ENCODE data around the gene ARCN1. TPM values are rescaled to one million over a fixed set of nuclear protein-coding genes. Genes with fewer than 3 reads are reported as not detected.

The ARCN1 gene
- polyA plus RNA-seq, 2 of the 4 experiments (the other 2 are of a cell fraction) = 88.7 to 150 TPM

DNA sequence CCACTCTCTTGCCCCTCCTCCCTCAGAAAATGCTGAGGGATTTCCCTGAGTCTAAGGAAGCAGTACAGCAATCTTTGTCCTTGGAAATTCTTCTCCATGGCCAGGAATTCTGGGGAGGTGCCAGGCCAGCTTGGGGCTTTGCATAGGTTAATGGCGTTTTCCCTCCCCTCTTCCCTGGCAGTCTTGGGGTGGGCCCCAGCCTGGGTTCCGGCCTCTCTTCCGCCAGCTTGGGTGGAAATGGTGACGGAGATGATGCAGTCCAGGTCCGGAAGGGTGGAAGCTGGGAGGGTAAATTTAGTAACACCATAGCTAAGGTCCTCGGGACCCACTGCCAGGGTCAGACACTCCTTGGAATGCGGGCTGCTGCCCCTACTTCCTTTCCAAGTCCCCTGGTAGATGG is 40.2 kb downstream of the ARCN1 start (continued):
- TF ChIP-seq ZC3H11A (IDR thresholded peaks at IDR 0.05) (no peak), ZSCAN20 (CRISPR knock-in tag; IDR thresholded peaks at IDR 0.05) (no peak), MAZ (IDR thresholded peaks at IDR 0.05; ENCODE audit: borderline replicate concordance, low read depth, low read length) (no peak), RARB (CRISPR knock-in tag; IDR thresholded peaks at IDR 0.05) (no peak)
- TF ChIP-seq, protein P1, sequence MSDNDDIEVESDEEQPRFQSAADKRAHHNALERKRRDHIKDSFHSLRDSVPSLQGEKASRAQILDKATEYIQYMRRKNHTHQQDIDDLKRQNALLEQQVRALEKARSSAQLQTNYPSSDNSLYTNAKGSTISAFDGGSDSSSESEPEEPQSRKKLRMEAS (IDR thresholded peaks at IDR 0.05) = no peak
- TF ChIP-seq, protein P2, sequence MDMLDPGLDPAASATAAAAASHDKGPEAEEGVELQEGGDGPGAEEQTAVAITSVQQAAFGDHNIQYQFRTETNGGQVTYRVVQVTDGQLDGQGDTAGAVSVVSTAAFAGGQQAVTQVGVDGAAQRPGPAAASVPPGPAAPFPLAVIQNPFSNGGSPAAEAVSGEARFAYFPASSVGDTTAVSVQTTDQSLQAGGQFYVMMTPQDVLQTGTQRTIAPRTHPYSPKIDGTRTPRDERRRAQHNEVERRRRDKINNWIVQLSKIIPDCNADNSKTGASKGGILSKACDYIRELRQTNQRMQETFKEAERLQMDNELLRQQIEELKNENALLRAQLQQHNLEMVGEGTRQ (IDR thresholded peaks at IDR 0.05) = no peak

DNA sequence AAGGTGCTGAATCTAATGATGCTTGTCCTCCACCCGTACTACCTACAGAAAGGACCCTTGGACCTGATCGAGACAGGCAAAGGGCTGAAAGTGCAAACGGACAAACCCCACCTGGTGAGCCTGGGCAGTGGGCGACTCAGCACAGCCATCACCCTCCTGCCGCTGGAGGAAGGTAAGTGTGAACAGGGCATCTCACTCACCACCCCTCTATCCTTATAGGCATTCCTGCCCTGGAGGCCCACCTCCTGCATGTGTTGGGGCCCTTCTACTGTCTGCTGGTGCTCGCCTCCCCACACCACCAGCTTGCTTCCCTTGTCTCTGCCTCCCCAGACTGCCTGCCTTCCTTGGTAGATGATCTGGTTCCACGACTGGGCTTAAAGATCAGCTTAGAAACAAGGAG is 42.3 kb downstream of the ARCN1 start:
- TF ChIP-seq RNF2 (IDR thresholded peaks at IDR 0.05; ENCODE audit: borderline replicate concordance, low read depth) (no peak), RFX5 (IDR thresholded peaks at IDR 0.05) (no peak), TP53 (CRISPR knock-in tag; IDR thresholded peaks at IDR 0.05) (no peak), KDM5A (IDR thresholded peaks at IDR 0.05) (no peak)
- TF ChIP-seq, protein P3, sequence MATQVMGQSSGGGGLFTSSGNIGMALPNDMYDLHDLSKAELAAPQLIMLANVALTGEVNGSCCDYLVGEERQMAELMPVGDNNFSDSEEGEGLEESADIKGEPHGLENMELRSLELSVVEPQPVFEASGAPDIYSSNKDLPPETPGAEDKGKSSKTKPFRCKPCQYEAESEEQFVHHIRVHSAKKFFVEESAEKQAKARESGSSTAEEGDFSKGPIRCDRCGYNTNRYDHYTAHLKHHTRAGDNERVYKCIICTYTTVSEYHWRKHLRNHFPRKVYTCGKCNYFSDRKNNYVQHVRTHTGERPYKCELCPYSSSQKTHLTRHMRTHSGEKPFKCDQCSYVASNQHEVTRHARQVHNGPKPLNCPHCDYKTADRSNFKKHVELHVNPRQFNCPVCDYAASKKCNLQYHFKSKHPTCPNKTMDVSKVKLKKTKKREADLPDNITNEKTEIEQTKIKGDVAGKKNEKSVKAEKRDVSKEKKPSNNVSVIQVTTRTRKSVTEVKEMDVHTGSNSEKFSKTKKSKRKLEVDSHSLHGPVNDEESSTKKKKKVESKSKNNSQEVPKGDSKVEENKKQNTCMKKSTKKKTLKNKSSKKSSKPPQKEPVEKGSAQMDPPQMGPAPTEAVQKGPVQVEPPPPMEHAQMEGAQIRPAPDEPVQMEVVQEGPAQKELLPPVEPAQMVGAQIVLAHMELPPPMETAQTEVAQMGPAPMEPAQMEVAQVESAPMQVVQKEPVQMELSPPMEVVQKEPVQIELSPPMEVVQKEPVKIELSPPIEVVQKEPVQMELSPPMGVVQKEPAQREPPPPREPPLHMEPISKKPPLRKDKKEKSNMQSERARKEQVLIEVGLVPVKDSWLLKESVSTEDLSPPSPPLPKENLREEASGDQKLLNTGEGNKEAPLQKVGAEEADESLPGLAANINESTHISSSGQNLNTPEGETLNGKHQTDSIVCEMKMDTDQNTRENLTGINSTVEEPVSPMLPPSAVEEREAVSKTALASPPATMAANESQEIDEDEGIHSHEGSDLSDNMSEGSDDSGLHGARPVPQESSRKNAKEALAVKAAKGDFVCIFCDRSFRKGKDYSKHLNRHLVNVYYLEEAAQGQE (IDR thresholded peaks at IDR 0.05) = no peak
- Histone ChIP-seq H3K4me1 (peaks cover 51% of the 10 kb centered on the region), H3K4me3 (no peak overlapping the region), H3K9me3 (no peaks in the 10 kb centered on the region), H3K27ac (peak overlapping the region in 1 of 2 experiments; percentile 49; a peak in 2 of 6 replicates), H3K4me2 (no peak overlapping the region)
- no peak for FAIRE-seq
- WGBS (ENCODE audit: missing lambda C conversion rate) = 86% methylated on average over 6 of the region's 7 CpGs
- CTCF ChIA-PET = interaction anchor here (1.5 to 17.8 kb wide), 2 partner anchors 10 to 13 kb away, joined by 3 to 224 read pairs; no protein-coding TSS in a partner anchor
- POLR2A ChIA-PET = no interaction called here
- no peak for DNase-seq (ENCODE audit: low read depth in 1 of 2, low spot score in 1 of 2)
- ATAC-seq = no peak

DNA sequence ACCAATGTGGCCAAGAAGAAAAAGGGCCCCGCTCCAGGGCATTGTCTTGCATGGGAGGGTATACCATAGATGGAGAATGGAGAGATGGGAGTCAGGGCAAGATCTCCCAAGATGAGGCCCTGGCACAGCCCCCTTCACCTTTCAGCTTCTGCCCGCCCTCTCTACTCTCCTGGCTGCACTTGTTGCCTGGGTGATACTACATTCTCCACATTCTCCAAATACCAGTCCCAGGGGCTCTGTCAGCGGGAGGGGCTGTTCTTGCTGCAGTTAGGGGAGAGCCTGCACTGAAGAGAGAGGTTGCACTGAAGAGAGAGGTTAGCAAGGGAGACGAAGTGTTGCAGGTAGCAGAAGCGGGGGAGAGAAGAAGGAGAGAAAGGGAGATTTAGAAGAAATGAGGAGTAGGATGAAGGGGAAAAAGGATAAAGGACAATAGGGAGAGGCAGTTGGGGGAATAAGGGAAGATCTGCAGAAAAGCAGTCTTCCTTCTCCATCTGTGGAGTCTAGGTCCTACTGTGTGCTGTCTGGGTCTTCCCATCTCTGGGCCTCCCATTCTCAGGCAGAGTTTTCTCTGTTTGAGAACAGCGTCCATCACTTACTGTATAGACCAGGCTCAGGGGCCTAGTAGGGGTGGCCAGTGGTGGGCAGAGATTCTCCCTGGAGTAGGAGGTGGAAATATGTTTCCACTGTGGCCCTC is 43.2 kb downstream of the ARCN1 start:
- ATAC-seq (peak in 1 of 2 experiments; percentile 7; a peak in 1 of 6 replicates), FAIRE-seq (no peak), DNase-seq (ENCODE audit: low read depth in 1 of 2, low spot score in 1 of 2) (no peak)
- Histone ChIP-seq H3K9me3 (no peaks in the 10 kb centered on the region), H3K27ac (peak overlapping the region in 1 of 2 experiments; percentile 71; a peak in 3 of 6 replicates), H3K4me3 (no peak overlapping the region), H3K4me1 (peaks cover 60% of the 10 kb centered on the region), H3K4me2 (peak overlapping the region; percentile 33; the same call in 1 of the 3 replicates)
- CTCF ChIA-PET = interaction anchor here (1.5 to 17.8 kb wide), 2 partner anchors 10 to 12 kb away, joined by 3 to 224 read pairs; no protein-coding TSS in a partner anchor
- POLR2A ChIA-PET = no interaction called here
- WGBS (ENCODE audit: missing lambda C conversion rate) = 60% methylated on average over 6 of the region's 6 CpGs
- TF ChIP-seq RCOR1 (IDR thresholded peaks at IDR 0.05; ENCODE audit: low read depth, low read length) (no peak), NPAS2 (CRISPR knock-in tag; IDR thresholded peaks at IDR 0.05; ENCODE audit: borderline replicate concordance) (no peak), MYC (IDR thresholded peaks at IDR 0.05; ENCODE audit: borderline replicate concordance, low read length) (no peak), RNF2 (IDR thresholded peaks at IDR 0.05; ENCODE audit: borderline replicate concordance, low read depth) (no peak), KDM1A (IDR thresholded peaks at IDR 0.05; ENCODE audit: low read depth) (no peak)
- TF ChIP-seq, protein P4, sequence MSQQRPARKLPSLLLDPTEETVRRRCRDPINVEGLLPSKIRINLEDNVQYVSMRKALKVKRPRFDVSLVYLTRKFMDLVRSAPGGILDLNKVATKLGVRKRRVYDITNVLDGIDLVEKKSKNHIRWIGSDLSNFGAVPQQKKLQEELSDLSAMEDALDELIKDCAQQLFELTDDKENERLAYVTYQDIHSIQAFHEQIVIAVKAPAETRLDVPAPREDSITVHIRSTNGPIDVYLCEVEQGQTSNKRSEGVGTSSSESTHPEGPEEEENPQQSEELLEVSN (IDR thresholded peaks at IDR 0.05; ENCODE audit: borderline replicate concordance, low read depth) = no peak
- TF ChIP-seq, protein P2 (IDR thresholded peaks at IDR 0.05) = no peak
